ENCODE measurements around the gene GOLGA8F. TPM values are rescaled to one million over a fixed set of nuclear protein-coding genes. Genes with fewer than 3 reads are reported as not detected.
"Not testable (repeated sequence)": the region's sequence is repeated elsewhere in the genome, so short reads cannot be mapped to it uniquely, and the experiment has no call there.

The GOLGA8F gene, protein sequence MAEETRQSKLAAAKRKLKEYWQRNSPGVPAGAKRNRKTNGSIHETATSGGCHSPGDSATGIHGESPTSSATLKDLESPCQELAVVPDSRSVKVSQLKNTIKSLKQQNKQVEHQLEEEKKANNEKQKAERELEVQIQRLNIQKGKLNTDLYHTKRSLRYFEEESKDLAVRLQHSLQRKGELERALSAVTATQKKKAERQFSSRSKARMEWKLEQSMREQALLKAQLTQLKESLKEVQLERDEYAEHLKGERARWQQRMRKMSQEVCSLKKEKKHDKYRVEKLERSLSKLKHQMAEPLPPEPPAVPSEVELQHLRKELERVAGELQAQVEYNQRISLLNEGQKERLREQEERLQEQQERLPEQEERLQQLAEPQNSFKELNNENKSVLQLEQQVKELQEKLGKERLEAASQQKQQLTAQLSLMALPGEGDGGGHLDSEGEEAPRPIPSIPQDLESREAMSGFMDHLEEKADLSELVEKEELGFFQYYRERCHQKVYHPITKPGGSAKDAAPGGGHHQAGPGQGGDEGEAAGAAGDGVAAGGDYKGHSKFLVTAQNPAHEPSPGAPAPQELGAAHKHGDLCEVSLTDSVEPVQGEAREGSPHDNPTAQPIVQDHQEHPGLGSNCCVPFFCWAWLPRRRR
- 0.17 TPM in 1 of 2 replicates, not detected in the other for total RNA-seq
- not detected in 2 replicates for polyA plus RNA-seq
- not detected in 2 replicates for polyA plus RNA-seq (2012)
- polyA minus RNA-seq (ENCODE audit: low replicate concordance), result not detected in 2 replicates

DNA sequence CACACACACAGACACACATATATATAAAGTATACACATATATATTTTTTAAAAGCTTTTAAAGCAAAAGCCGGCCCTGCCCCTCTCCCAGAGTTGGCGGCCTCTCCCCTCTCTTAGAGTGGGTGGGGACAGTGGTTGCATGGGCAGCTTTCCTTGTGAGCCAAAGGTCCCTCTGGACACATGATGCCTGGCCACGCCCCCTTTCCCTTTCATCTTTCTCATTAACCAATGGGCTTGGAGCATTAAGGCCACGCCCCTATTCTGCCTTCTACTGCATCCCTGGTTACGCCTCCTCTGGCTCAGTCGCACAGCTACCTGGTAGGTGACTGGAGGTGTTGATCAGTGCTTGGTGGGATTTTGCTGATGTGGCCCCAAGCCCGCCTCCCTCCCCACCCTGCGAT is at the start of gene GOLGA8F:
Gene GOLGA8F, plus strand, starts transcription at position 301 of the 400 bp plus-strand sequence. Its CDS starts 98 bp downstream, at position 399.
- not testable (repeated sequence) for H4K20me1 ChIP-seq (ENCODE audit: control insufficient read depth, extremely low read depth, insufficient read depth, low read length); H3K4me3 ChIP-seq (replicated peaks in 1 of 4; ENCODE audit: control extremely low read depth in 1 of 4, insufficient read depth in 1 of 4, low read depth in 3 of 4, low read length in 4 of 4); H3K27me3 ChIP-seq (ENCODE audit: control insufficient read depth, insufficient read depth, low read length); H3K9me3 ChIP-seq (ENCODE audit: control insufficient read depth, insufficient read depth, low read depth, low read length); H3K4me2 ChIP-seq (ENCODE audit: extremely low read depth, insufficient read depth, low read length); H3K9ac ChIP-seq (ENCODE audit: insufficient read depth, low read length); H3K27ac ChIP-seq (ENCODE audit: insufficient read depth, low read length); H3K36me3 ChIP-seq (ENCODE audit: control insufficient read depth, insufficient read depth, low read length); H2AFZ ChIP-seq (ENCODE audit: low read length); H3K79me2 ChIP-seq (ENCODE audit: control insufficient read depth, insufficient read depth, low read length); H3K4me1 ChIP-seq (ENCODE audit: control insufficient read depth, extremely low read depth, insufficient read depth, low read length); DNase-seq (ENCODE audit: low read depth in 2 of 2)

DNA sequence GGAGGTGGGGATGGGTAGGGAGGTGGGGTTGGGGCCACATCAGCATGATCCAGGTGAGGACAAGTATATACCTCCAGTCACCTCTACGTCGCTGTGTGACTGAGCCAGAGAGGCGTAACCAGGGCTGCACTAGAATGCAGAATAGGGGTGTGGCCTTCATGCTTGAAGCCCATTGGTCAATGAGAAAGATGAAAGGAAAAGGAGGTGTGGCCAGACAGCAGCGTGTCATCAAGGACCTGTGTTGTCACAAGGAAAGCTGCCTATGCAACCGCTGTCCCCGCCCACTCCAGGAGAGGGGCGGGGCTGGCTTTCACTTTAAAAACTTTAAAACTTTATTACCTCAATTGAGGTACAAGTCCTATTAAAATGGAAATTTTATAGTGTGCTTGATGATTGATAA is 20.5 kb upstream of the GOLGA8F start, which contains the start of gene GOLGA6L24:
Gene GOLGA6L24, minus strand, starts transcription at position 101 of the 400 bp plus-strand sequence. Its CDS starts 61 bp downstream, at position 40.
- H3K79me2 ChIP-seq (ENCODE audit: control insufficient read depth, insufficient read depth, low read length); DNase-seq (ENCODE audit: low read depth in 2 of 2); H3K4me2 ChIP-seq (ENCODE audit: extremely low read depth, insufficient read depth, low read length); H3K27me3 ChIP-seq (ENCODE audit: control insufficient read depth, insufficient read depth, low read length); H3K36me3 ChIP-seq (ENCODE audit: control insufficient read depth, insufficient read depth, low read length); H2AFZ ChIP-seq (ENCODE audit: low read length); H3K9ac ChIP-seq (ENCODE audit: insufficient read depth, low read length); H4K20me1 ChIP-seq (ENCODE audit: control insufficient read depth, extremely low read depth, insufficient read depth, low read length); H3K4me3 ChIP-seq (replicated peaks in 1 of 4; ENCODE audit: control extremely low read depth in 1 of 4, insufficient read depth in 1 of 4, low read depth in 3 of 4, low read length in 4 of 4); H3K4me1 ChIP-seq (ENCODE audit: control insufficient read depth, extremely low read depth, insufficient read depth, low read length); H3K27ac ChIP-seq (ENCODE audit: insufficient read depth, low read length); H3K9me3 ChIP-seq (ENCODE audit: control insufficient read depth, insufficient read depth, low read depth, low read length): not testable (repeated sequence)

DNA sequence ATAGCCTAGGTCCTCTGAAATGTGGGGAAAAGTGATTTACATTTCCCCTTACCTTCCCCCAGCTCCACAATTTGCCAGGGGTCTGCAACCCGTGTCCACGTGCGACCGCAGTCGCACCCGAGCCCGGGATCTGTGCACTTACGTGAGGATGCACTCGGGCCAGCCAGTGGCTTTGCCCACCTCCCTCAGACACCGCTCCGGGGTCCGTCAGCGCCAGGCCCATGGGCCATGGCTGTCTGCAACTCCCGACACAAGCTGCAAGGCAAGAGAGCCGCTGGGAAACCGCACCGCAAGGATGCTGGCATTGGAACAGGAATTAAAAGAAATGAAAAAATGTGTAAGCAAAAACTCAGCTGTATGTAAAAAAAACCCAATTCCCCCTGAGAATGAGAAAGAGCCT is 13.0 kb upstream of the GOLGA8F start:
- H2AFZ ChIP-seq (ENCODE audit: low read length); H3K27ac ChIP-seq (ENCODE audit: insufficient read depth, low read length); H3K4me3 ChIP-seq (replicated peaks in 1 of 4; ENCODE audit: control extremely low read depth in 1 of 4, insufficient read depth in 1 of 4, low read depth in 3 of 4, low read length in 4 of 4); H3K36me3 ChIP-seq (ENCODE audit: control insufficient read depth, insufficient read depth, low read length); H3K79me2 ChIP-seq (ENCODE audit: control insufficient read depth, insufficient read depth, low read length); H4K20me1 ChIP-seq (ENCODE audit: control insufficient read depth, extremely low read depth, insufficient read depth, low read length); DNase-seq (ENCODE audit: low read depth in 2 of 2); H3K4me2 ChIP-seq (ENCODE audit: extremely low read depth, insufficient read depth, low read length); H3K4me1 ChIP-seq (ENCODE audit: control insufficient read depth, extremely low read depth, insufficient read depth, low read length); H3K9me3 ChIP-seq (ENCODE audit: control insufficient read depth, insufficient read depth, low read depth, low read length); H3K9ac ChIP-seq (ENCODE audit: insufficient read depth, low read length); H3K27me3 ChIP-seq (ENCODE audit: control insufficient read depth, insufficient read depth, low read length): not testable (repeated sequence)

DNA sequence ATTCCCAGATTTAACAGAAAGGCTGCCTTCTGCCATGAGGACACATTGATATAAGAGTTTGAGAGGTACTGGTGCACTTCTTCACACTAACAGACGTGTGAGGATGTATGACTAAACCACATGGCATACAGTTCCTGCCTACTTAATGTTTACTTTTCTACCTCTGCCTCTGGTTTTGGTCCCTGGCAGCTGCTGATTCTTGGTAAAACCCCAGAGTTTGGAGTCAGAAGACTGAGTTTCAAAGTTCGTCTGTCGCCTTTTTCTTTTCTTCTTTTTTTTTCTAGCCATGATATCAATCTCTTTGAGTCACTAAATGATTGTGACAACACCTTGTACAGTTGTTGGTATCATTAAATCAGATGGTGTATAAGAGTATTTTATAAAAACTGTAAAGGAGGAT is 1.6 kb downstream of the GOLGA8F start:
- not testable (repeated sequence) for H3K27me3 ChIP-seq (ENCODE audit: control insufficient read depth, insufficient read depth, low read length); H3K4me1 ChIP-seq (ENCODE audit: control insufficient read depth, extremely low read depth, insufficient read depth, low read length); H3K27ac ChIP-seq (ENCODE audit: insufficient read depth, low read length); H2AFZ ChIP-seq (ENCODE audit: low read length); DNase-seq (ENCODE audit: low read depth in 2 of 2); H4K20me1 ChIP-seq (ENCODE audit: control insufficient read depth, extremely low read depth, insufficient read depth, low read length); H3K4me3 ChIP-seq (replicated peaks in 1 of 4; ENCODE audit: control extremely low read depth in 1 of 4, insufficient read depth in 1 of 4, low read depth in 3 of 4, low read length in 4 of 4); H3K9me3 ChIP-seq (ENCODE audit: control insufficient read depth, insufficient read depth, low read depth, low read length); H3K79me2 ChIP-seq (ENCODE audit: control insufficient read depth, insufficient read depth, low read length); H3K36me3 ChIP-seq (ENCODE audit: control insufficient read depth, insufficient read depth, low read length); H3K4me2 ChIP-seq (ENCODE audit: extremely low read depth, insufficient read depth, low read length); H3K9ac ChIP-seq (ENCODE audit: insufficient read depth, low read length)

DNA sequence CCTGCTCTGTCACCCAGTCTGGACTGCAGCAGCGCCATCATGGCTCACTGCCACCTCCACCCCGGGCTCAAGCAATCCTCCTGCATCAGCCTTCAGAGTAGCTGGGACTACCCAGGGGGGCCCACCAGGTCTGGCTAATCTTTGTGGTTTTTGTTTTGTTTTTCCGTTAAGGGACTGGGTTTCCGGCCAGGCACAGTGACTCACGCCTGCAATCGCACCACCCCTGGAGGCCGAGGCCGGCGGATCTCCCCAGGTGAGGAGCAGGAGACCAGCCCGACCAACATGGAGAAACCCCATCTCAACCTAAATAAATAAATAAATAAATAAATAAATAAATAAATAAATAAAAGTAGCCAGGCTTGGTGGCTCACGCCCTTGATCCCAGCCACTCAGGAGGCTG is 17.6 kb downstream of the GOLGA8F start:
- H3K4me3 ChIP-seq (replicated peaks in 1 of 4; ENCODE audit: control extremely low read depth in 1 of 4, insufficient read depth in 1 of 4, low read depth in 3 of 4, low read length in 4 of 4); H3K27me3 ChIP-seq (ENCODE audit: control insufficient read depth, insufficient read depth, low read length); H3K4me1 ChIP-seq (ENCODE audit: control insufficient read depth, extremely low read depth, insufficient read depth, low read length); H3K4me2 ChIP-seq (ENCODE audit: extremely low read depth, insufficient read depth, low read length); H4K20me1 ChIP-seq (ENCODE audit: control insufficient read depth, extremely low read depth, insufficient read depth, low read length); DNase-seq (ENCODE audit: low read depth in 2 of 2); H3K27ac ChIP-seq (ENCODE audit: insufficient read depth, low read length); H3K9ac ChIP-seq (ENCODE audit: insufficient read depth, low read length); H3K9me3 ChIP-seq (ENCODE audit: control insufficient read depth, insufficient read depth, low read depth, low read length); H3K79me2 ChIP-seq (ENCODE audit: control insufficient read depth, insufficient read depth, low read length); H3K36me3 ChIP-seq (ENCODE audit: control insufficient read depth, insufficient read depth, low read length); H2AFZ ChIP-seq (ENCODE audit: low read length): not testable (repeated sequence)

DNA sequence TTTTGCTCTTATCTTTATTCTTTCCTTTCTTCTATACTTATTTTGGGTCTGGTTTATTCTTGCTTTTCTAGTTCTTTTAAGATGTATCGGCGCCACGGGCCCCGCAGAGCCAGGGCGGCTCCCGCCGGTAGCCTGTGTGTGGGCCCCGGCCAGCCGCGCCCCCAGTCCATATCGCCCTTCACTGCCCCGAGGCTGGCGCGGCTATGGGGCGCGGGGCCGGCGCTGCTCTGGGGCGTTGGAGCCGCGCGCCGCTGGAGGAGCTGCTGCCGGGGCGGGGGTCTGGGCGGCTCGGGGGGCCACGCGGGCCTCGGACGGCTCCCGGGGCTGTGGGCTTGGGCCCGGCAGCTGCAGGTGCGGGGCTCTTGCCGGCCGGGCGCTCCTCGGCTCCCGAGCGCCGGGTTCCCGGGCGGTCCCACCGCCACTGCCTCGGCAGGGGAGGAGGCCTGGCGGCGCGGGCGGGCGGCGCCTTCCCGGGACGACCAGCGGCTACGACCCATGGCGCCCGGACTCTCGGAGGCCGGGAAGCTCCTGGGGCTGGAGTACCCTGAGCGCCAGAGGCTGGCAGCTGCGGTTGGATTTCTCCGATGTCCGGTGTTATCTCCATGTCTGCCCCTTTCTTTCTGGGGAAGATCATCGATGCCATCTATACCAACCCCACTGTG is 24.4 kb downstream of the GOLGA8F start:
- H3K79me2 ChIP-seq (ENCODE audit: control insufficient read depth, insufficient read depth, low read length); H3K27ac ChIP-seq (ENCODE audit: insufficient read depth, low read length); H3K36me3 ChIP-seq (ENCODE audit: control insufficient read depth, insufficient read depth, low read length); DNase-seq (ENCODE audit: low read depth in 2 of 2); H4K20me1 ChIP-seq (ENCODE audit: control insufficient read depth, extremely low read depth, insufficient read depth, low read length); H2AFZ ChIP-seq (ENCODE audit: low read length); H3K27me3 ChIP-seq (ENCODE audit: control insufficient read depth, insufficient read depth, low read length); H3K9me3 ChIP-seq (ENCODE audit: control insufficient read depth, insufficient read depth, low read depth, low read length); H3K4me1 ChIP-seq (ENCODE audit: control insufficient read depth, extremely low read depth, insufficient read depth, low read length); H3K4me3 ChIP-seq (replicated peaks in 1 of 4; ENCODE audit: control extremely low read depth in 1 of 4, insufficient read depth in 1 of 4, low read depth in 3 of 4, low read length in 4 of 4); H3K9ac ChIP-seq (ENCODE audit: insufficient read depth, low read length); H3K4me2 ChIP-seq (ENCODE audit: extremely low read depth, insufficient read depth, low read length): not testable (repeated sequence)
